NT2/D1 (cell line): ENCODE data around the gene XIRP2.

Source experiments
- SUZ12 ChIP-seq: IDR thresholded peaks from 2 replicates; pipeline ENCODE4 v1.6.1; 2011; ENCODE audit not compliant: insufficient read length, insufficient read depth; ENCODE audit errors: extremely low read depth
- YY1 ChIP-seq: IDR thresholded peaks from 2 replicates; pipeline ENCODE4 v1.6.1; 2011; ENCODE audit not compliant: insufficient read length, insufficient read depth
- ZNF274 ChIP-seq: IDR thresholded peaks from 2 replicates; pipeline ENCODE4 v1.6.1; 2011; ENCODE audit warnings: mild to moderate bottlenecking, low read depth, low read length

DNA sequence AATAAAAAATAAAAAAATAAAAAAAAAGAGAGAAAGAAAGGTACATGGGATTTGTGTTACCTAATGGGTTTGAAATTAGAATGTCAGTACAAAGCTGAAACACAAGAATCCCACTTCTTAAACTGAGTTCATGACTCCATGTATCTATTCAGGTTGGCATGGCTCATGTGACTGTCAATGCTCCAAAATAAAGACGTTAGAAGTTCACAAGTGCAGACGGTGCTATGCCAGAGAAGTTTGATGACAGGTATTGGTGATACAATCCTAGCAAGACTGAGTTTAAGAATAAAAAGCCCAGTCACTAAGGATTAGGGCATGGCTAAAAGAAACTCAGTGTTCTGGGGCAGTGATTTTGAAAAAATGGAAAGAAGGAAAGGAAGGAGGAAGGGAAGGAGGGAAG lies 254.3 kb downstream of the XIRP2 start:
- TF ChIP-seq ZNF274 (no peak), YY1 (no peak), SUZ12 (no peak)
